IMR-90 (cell line): ENCODE data around the gene IL1B. TPM values are rescaled to one million over a fixed set of nuclear protein-coding genes. Genes with fewer than 3 reads are reported as not detected.

Experiments used
- ATAC-seq: fragments of 200-7000 bp; cut with Tn5 transposase; 2 replicates; pipeline ENCODE4 v1.9.1; 2020; ENCODE audit warnings: low read depth, mild to moderate bottlenecking, moderate library complexity
- BruUV-seq: library from RNA; stranded (reverse); fragments of 400-500 nt; replicated peaks from 2 replicates; lab custom pipeline; 2021; lab: Mats Ljungman, UMichigan
- CTCF ChIA-PET: fragments of 300-600 bp; formaldehyde crosslinking; extraction: SDS; loops from one replicate; lab custom pipeline; 2021; ENCODE audit warnings: antibody characterized with exemption; lab: Yijun Ruan, JAX
- POLR2A ChIA-PET: fragments of 300-600 bp; sonication (Branson Sonifier 250); formaldehyde crosslinking; loops from one replicate; lab custom pipeline; 2022; ENCODE audit warnings: antibody characterized with exemption; ENCODE audit not compliant: unreplicated experiment; lab: Charles Lee
- DNase-seq: peaks from one replicate; pipeline ENCODE4 v3.0.0; 2013
- H2AFZ ChIP-seq: replicated peaks from 2 replicates; pipeline ENCODE3; 2013; ENCODE audit warnings: low read length, mild to moderate bottlenecking; ENCODE audit not compliant: poor library complexity
- H2AK5ac ChIP-seq: 2 replicates; pipeline ENCODE4 v1.6.1; 2013; ENCODE audit warnings: low read depth, low read length, inconsistent platforms
- H2AK9ac ChIP-seq: replicated peaks from 2 replicates; pipeline ENCODE3; 2013; ENCODE audit warnings: mild to moderate bottlenecking, low read depth, low read length, moderate library complexity; ENCODE audit not compliant: poor library complexity
- H2BK120ac ChIP-seq: 2 replicates; pipeline ENCODE4 v1.6.1; 2013; ENCODE audit warnings: low read depth, low read length, inconsistent platforms
- H2BK15ac ChIP-seq: 3 replicates; pipeline ENCODE4 v1.6.1; 2013; ENCODE audit warnings: low read depth, low read length, inconsistent platforms
- H2BK20ac ChIP-seq: 2 replicates; pipeline ENCODE4 v1.6.1; 2013; ENCODE audit warnings: low read depth, mild to moderate bottlenecking, inconsistent platforms, low read length, moderate library complexity
- H2BK5ac ChIP-seq: 2 replicates; pipeline ENCODE4 v1.6.1; 2013; ENCODE audit warnings: mild to moderate bottlenecking, low read depth, low read length, inconsistent platforms; ENCODE audit not compliant: poor library complexity, severe bottlenecking
- H3K14ac ChIP-seq: replicated peaks from 2 replicates; pipeline ENCODE4 v1.6.1; 2013; ENCODE audit warnings: low read depth, low read length, inconsistent platforms
- H3K18ac ChIP-seq: 2 replicates; pipeline ENCODE4 v1.6.1; 2013; ENCODE audit warnings: low read depth, low read length, control low read depth
- H3K23ac ChIP-seq: 2 replicates; pipeline ENCODE4 v1.6.1; 2013; ENCODE audit warnings: low read depth, low read length, inconsistent platforms
- H3K27ac ChIP-seq: 2 replicates; pipeline ENCODE4 v1.5.1; 2013; ENCODE audit warnings: mild to moderate bottlenecking, control low read depth, low read length; ENCODE audit not compliant: insufficient read depth
- H3K27me3 ChIP-seq: 2 replicates; pipeline ENCODE4 v1.6.1; 2013; ENCODE audit warnings: low read length; ENCODE audit not compliant: control insufficient read depth, insufficient read depth
- H3K36me3 ChIP-seq: 2 replicates; pipeline ENCODE4 v1.6.1; 2013; ENCODE audit warnings: low read length, mixed read lengths; ENCODE audit not compliant: control insufficient read depth, insufficient read depth
- H3K4ac ChIP-seq: 2 replicates; pipeline ENCODE4 v1.6.1; 2013; ENCODE audit warnings: low read depth, low read length, inconsistent platforms
- H3K4me1 ChIP-seq: 2 replicates; pipeline ENCODE4 v1.6.1; 2013; ENCODE audit warnings: low read length, mixed read lengths; ENCODE audit not compliant: control insufficient read depth, insufficient read depth
- H3K4me2 ChIP-seq: 2 replicates; pipeline ENCODE4 v1.6.1; 2013; ENCODE audit warnings: low read depth, mild to moderate bottlenecking, control low read depth, low read length, moderate library complexity
- H3K4me3 ChIP-seq: 2 replicates; pipeline ENCODE4 v1.5.1; 2013; ENCODE audit warnings: low read depth, mild to moderate bottlenecking, control low read depth, low read length, moderate library complexity; ENCODE audit not compliant: insufficient read depth
- H3K56ac ChIP-seq: 2 replicates; pipeline ENCODE4 v1.6.1; 2013; ENCODE audit warnings: low read length, inconsistent platforms; ENCODE audit not compliant: insufficient read depth; ENCODE audit errors: extremely low read depth
- H3K79me1 ChIP-seq, 2 experiments: 2 replicates each; pipeline ENCODE4 v1.6.1; 2013; ENCODE audit warnings: low read length in 2 of 2, inconsistent platforms in 1 of 2, low read depth in 1 of 2
- H3K9ac ChIP-seq: 2 replicates; pipeline ENCODE4 v1.6.1; 2013; ENCODE audit warnings: low read depth, low read length, control low read depth
- H3K9me1 ChIP-seq: 2 replicates; pipeline ENCODE4 v1.6.1; 2013; ENCODE audit warnings: low read length, inconsistent platforms; ENCODE audit not compliant: insufficient read depth
- H3K9me3 ChIP-seq: 2 replicates; pipeline ENCODE4 v1.6.1; 2013; ENCODE audit warnings: low read length; ENCODE audit not compliant: control insufficient read depth, insufficient read depth
- H4K20me1 ChIP-seq: 2 replicates; pipeline ENCODE4 v1.6.1; 2013; ENCODE audit warnings: low read length, inconsistent platforms; ENCODE audit not compliant: insufficient read depth
- H4K5ac ChIP-seq: 2 replicates; pipeline ENCODE4 v1.6.1; 2013; ENCODE audit warnings: mild to moderate bottlenecking, low read depth, low read length, control low read depth
- H4K8ac ChIP-seq, 2 experiments: 2 replicates each; pipeline ENCODE4 v1.6.1; 2013; ENCODE audit warnings: low read depth in 2 of 2, low read length in 2 of 2, control low read depth in 1 of 2, inconsistent platforms in 1 of 2
- H4K91ac ChIP-seq: 2 replicates; pipeline ENCODE4 v1.6.1; 2013; ENCODE audit warnings: low read depth, low read length, inconsistent platforms; ENCODE audit not compliant: insufficient read depth
- BHLHE40 ChIP-seq: fragments of 150-350 bp; IDR thresholded peaks from 2 replicates; pipeline ENCODE4 v1.6.1; 2016; ENCODE audit warnings: mild to moderate bottlenecking, low read depth, low read length
- CHD1 ChIP-seq: IDR thresholded peaks from 2 replicates; pipeline ENCODE4 v1.6.1; 2012; ENCODE audit warnings: low read depth, low read length, improper control_type of control experiment
- FOS ChIP-seq: fragments of 150-350 bp; IDR thresholded peaks from 2 replicates; pipeline ENCODE4 v1.6.1; 2016; ENCODE audit warnings: low read depth, low read length
- MAZ ChIP-seq: IDR thresholded peaks from 2 replicates; pipeline ENCODE4 v1.6.1; 2012; ENCODE audit warnings: low read depth, mild to moderate bottlenecking, low read length, improper control_type of control experiment, moderate library complexity, borderline replicate concordance
- WGBS, 2 experiments: methylation state at CpG; one replicate each; pipeline versions ENCODE4 v1.1.5 to v1.1.7; 2013; ENCODE audit warnings: missing lambda C conversion rate in 2 of 2; ENCODE audit not compliant: insufficient read length in 1 of 2; ENCODE audit errors: extremely low coverage in 2 of 2; 5-methylcytosine and 5-hydroxymethylcytosine counted together
- dilution Hi-C: fragments of 300-500 bp; cut with HindIII; formaldehyde crosslinking; loops from one replicate; pipeline ENCODE4 v1.14.3; 2018; ENCODE audit warnings: low sequenced_read_pairs; ENCODE audit not compliant: unreplicated experiment
- in situ Hi-C: fragments of 300-500 bp; cut with MboI; formaldehyde crosslinking; loops from 3 replicates; pipeline ENCODE4 v1.14.3; 2019; ENCODE audit warnings: low sequenced_read_pairs, inconsistent platforms, mixed read lengths
- intact Hi-C: fragments of 100-400 bp; cut with micrococcal nuclease; formaldehyde crosslinking; loops from 2 replicates; pipeline ENCODE4 v1.10.0; 2022
- polyA plus RNA-seq, 3 experiments: library from polyadenylated mRNA; depleted of rRNA; stranded (reverse); fragments of >200 nt; gene quantifications; 2 replicates each; pipeline ENCODE4 v1.2.3, GENCODE V29; 2012; ENCODE audit warnings: low replicate concordance in 1 of 3
- total RNA-seq: library from RNA; depleted of rRNA; stranded (reverse); fragments of >200 nt; gene quantifications from 2 replicates; pipeline ENCODE4 v1.2.3, GENCODE V29; 2012
- TF ChIP-seq, protein P1 (sequence below): fragments of 150-350 bp; IDR thresholded peaks from 2 replicates; pipeline ENCODE4 v1.6.1; 2016; ENCODE audit warnings: low read depth, mild to moderate bottlenecking, low read length, moderate library complexity, borderline replicate concordance

IL1B gene
- total and polyA plus RNA-seq, 2 of the 4 experiments (the other 2 are of a cell fraction) = 3.0 to 4.4 TPM

DNA sequence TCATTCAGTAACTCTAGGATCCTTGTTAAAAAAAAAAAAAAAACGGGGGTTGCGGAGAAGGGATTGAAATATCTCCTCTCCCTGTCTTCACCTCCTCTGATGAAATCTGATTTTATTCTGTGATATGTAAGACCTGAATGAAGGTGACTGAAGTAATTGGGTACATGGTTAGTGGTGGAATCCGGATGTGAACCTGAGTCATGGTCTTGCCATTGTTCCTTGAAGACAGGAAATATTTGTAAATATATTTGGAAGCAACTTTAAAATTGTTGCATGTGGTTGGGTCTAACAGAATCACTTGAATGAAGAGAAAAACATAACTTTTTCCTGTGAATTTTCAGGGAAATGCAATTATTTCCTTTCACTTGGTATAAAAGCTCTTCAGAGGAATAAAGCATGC, 49.3 kb downstream of the IL1B start:
- Histone ChIP-seq H3K4me3 (no peak overlapping the region), H2BK120ac (no peak overlapping the region), H3K9me3 (no peaks in the 10 kb centered on the region), H2AK9ac (no peak overlapping the region), H2BK5ac (no peak overlapping the region), H2AK5ac (no peak overlapping the region), H3K9me1 (no peaks in the 10 kb centered on the region), H4K8ac (no peak overlapping the region), H3K79me1 (no peaks in the 10 kb centered on the region), H3K27me3 (no peaks in the 10 kb centered on the region), H3K4me2 (no peak overlapping the region), H3K14ac (no peak overlapping the region), H3K4me1 (no peaks in the 10 kb centered on the region), H3K18ac (no peak overlapping the region), H4K20me1 (no peaks in the 10 kb centered on the region), H3K36me3 (no peaks in the 10 kb centered on the region), H2BK15ac (no peak overlapping the region), H3K23ac (no peak overlapping the region), H4K91ac (no peak overlapping the region), H2BK20ac (no peak overlapping the region), H3K4ac (no peak overlapping the region), H4K5ac (no peak overlapping the region), H3K9ac (no peak overlapping the region), H2AFZ (no peak overlapping the region), H3K56ac (no peak overlapping the region), H3K27ac (no peak overlapping the region)
- in situ Hi-C loops (no loop called here), intact Hi-C loops (no loop called here), dilution Hi-C loops (no loop called here)
- ChIA-PET POLR2A (no interaction called here), CTCF (no interaction called here)
- no TSS peak for BruUV-seq
- 100% methylated on average over 1 of the region's 3 CpGs; no CpG with 5 or more reads in 1 of the 2 experiments for WGBS, 2 experiments
- ATAC-seq (no peak), DNase-seq (no peak)
- TF ChIP-seq, protein P1, sequence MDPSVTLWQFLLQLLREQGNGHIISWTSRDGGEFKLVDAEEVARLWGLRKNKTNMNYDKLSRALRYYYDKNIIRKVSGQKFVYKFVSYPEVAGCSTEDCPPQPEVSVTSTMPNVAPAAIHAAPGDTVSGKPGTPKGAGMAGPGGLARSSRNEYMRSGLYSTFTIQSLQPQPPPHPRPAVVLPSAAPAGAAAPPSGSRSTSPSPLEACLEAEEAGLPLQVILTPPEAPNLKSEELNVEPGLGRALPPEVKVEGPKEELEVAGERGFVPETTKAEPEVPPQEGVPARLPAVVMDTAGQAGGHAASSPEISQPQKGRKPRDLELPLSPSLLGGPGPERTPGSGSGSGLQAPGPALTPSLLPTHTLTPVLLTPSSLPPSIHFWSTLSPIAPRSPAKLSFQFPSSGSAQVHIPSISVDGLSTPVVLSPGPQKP = no peak
- TF ChIP-seq MAZ (no peak), FOS (no peak), CHD1 (no peak), BHLHE40 (no peak)
